Transverse colon (tissue), 4 donors: ENCODE results near the gene ZXDC. TPM values are rescaled to one million over a fixed set of nuclear protein-coding genes. Genes with fewer than 3 reads are reported as not detected.

Experiments used
- DNase-seq: peaks from one replicate; pipeline ENCODE4 v3.0.0-alpha.2; 2019
- H3K27ac ChIP-seq, 4 donors: fragments of 200-600 bp; sonication (generic); 2 replicates each; pipeline ENCODE4 v1.5.1; 2016 to 2018; ENCODE audit warnings: inconsistent platforms in 4 of 4
- H3K27me3 ChIP-seq: fragments of 200-600 bp; sonication (generic); 2 replicates; pipeline ENCODE4 v1.5.1; 2017; ENCODE audit warnings: inconsistent platforms
- H3K36me3 ChIP-seq, 4 donors: fragments of 200-600 bp; sonication (generic); 2 replicates each; pipeline ENCODE4 v1.5.1; 2017 to 2019; ENCODE audit warnings: inconsistent platforms in 4 of 4
- H3K4me1 ChIP-seq, 4 donors: fragments of 200-600 bp; sonication (generic); 2 replicates each; pipeline ENCODE4 v1.5.1; 2017 to 2020; ENCODE audit warnings: inconsistent platforms in 4 of 4
- H3K4me3 ChIP-seq, 4 donors: fragments of 200-600 bp; sonication (generic); 1 replicate in 1 of 4; 2 replicates in 3 of 4; pipeline versions ENCODE4 v1.5.1 to v1.6.1; 2017 to 2019; ENCODE audit warnings: inconsistent platforms in 4 of 4
- H3K9me3 ChIP-seq, 2 donors: fragments of 200-600 bp; sonication (generic); 2 replicates each; pipeline ENCODE4 v1.5.1; 2017 to 2019; ENCODE audit warnings: inconsistent platforms in 2 of 2
- CTCF ChIP-seq, 5 experiments: fragments of 200-600 bp in 3 of 5; fragments of 450-650 bp in 2 of 5; sonication (generic) in 3 of 5; IDR thresholded peaks; 1 replicate in 2 of 5; 2 replicates in 3 of 5; pipeline ENCODE4 v1.5.1; 2016 to 2017; ENCODE audit warnings: antibody characterized with exemption in 5 of 5, inconsistent platforms in 3 of 5, mild to moderate bottlenecking in 2 of 5, moderate library complexity in 1 of 5
- EP300 ChIP-seq: sonication (generic); formaldehyde crosslinking; IDR thresholded peaks from one replicate; pipeline ENCODE4 v1.6.1; 2017; ENCODE audit warnings: antibody characterized with exemption, low read depth
- POLR2A ChIP-seq: fragments of 450-650 bp; IDR thresholded peaks from one replicate; pipeline ENCODE4 v1.6.1; 2016; ENCODE audit warnings: antibody characterized with exemption, mild to moderate bottlenecking, moderate library complexity
- POLR2AphosphoS5 ChIP-seq, 3 donors: sonication (generic); formaldehyde crosslinking; IDR thresholded peaks; one replicate each; pipeline ENCODE4 v1.6.1; 2016; ENCODE audit warnings: antibody characterized with exemption in 3 of 3
- WGBS, 2 donors: methylation state at CpG; one replicate each; pipeline ENCODE4 v1.1.5; 2018; ENCODE audit warnings: low coverage in 1 of 2; 5-methylcytosine and 5-hydroxymethylcytosine counted together
- in situ Hi-C, 4 donors: fragments of 200-750 bp; cut with MboI; loops; one replicate each; pipeline versions ENCODE4 v1.15.0 to v1.15.1; 2017; ENCODE audit warnings: low sequenced_read_pairs in 3 of 4, low pct_ligation_motif_present in 1 of 4, low pct_unique_long_range_greater_than_20kb in 1 of 4
- intact Hi-C: fragments of 100-400 bp; cut with DNase I; formaldehyde crosslinking; loops from one replicate; pipeline ENCODE4 v1.15.1; 2023; ENCODE audit warnings: low total_unique reads
- total RNA-seq, 4 donors: library from RNA; depleted of rRNA; stranded (reverse); fragments of >200 nt; gene quantifications; one replicate each; pipeline ENCODE4 v1.1.0, GENCODE V29; 2016

The ZXDC gene
- total RNA-seq, 4 donors from 2014 or later, result 44.6 to 81.2 (median 46.4) TPM

GRCh38 chr3:126474498-126475412, 936 bp downstream of the ZXDC start:
- WGBS, 2 donors, result 4 to 7% methylated on average over 5 to 54 of the region's 72 CpGs
- no peak for TF ChIP-seq EP300
- peak; percentile 15 for TF ChIP-seq POLR2A
- TF ChIP-seq POLR2AphosphoS5 (IDR thresholded peaks at IDR 0.05), result peak in 1 of 3 donors; percentile 16
- peak in 2 of 5 experiments; percentile 34 to 45 for TF ChIP-seq CTCF (IDR thresholded peaks at IDR 0.05)
- in situ Hi-C loops, result no loop called here
- Histone ChIP-seq H3K4me3 (peak overlapping the region; percentile 58 to 75 (median 68)), H3K36me3 (peaks cover 0 to 17% (median 8%) of the 10 kb centered on the region in 4 donors), H3K27ac (peak overlapping the region; percentile 96), H3K27me3 (no peaks in the 10 kb centered on the region), H3K9me3 (no peaks in the 10 kb centered on the region), H3K4me1 (peaks cover 27 to 45% (median 36%) of the 10 kb centered on the region in 4 donors)
- intact Hi-C loops, result no loop called here
- DNase-seq, result peak; percentile 45

- H3K9me3 ChIP-seq, result no peaks in the 10 kb centered on the region
- H3K4me1 ChIP-seq, result peaks cover 27 to 45% (median 36%) of the 10 kb centered on the region in 4 donors
- in situ Hi-C loops, result no loop called here
- peak overlapping the region in 2 of 4 donors; percentile 40 to 96 for H3K27ac ChIP-seq
- intact Hi-C loops, result no loop called here
- H3K36me3 ChIP-seq, result peaks cover 0 to 28% (median 13%) of the 10 kb centered on the region in 4 donors
- no peaks in the 10 kb centered on the region for H3K27me3 ChIP-seq
- peak overlapping the region in 1 of 4 donors; percentile 69 for H3K4me3 ChIP-seq
- whole genome bisulfite sequencing, 2 donors, result 47 to 70% methylated on average over 2 to 14 of the region's 14 CpGs
- DNase-seq, result no peak
- TF ChIP-seq CTCF (IDR thresholded peaks at IDR 0.05), result no peak
- TF ChIP-seq EP300, result no peak
Observed at GRCh38 chr3:126473292-126474168, 2.2 kb downstream of the ZXDC start.

GRCh38 chr3:126472277-126473006, 3.2 kb downstream of the ZXDC start:
- no peaks in the 10 kb centered on the region for H3K9me3 ChIP-seq
- TF ChIP-seq CTCF (IDR thresholded peaks at IDR 0.05) (no peak), POLR2AphosphoS5 (IDR thresholded peaks at IDR 0.05) (peak; percentile 43 to 60 (median 49)), POLR2A (no peak), EP300 (no peak)
- WGBS, 2 donors, result 55 to 70% methylated on average over 2 to 8 of the region's 8 CpGs
- H3K4me3 ChIP-seq, result peak overlapping the region in 1 of 4 donors; percentile 3
- H3K4me1 ChIP-seq, result peaks cover 27 to 45% (median 36%) of the 10 kb centered on the region in 4 donors
- H3K27ac ChIP-seq, result peak overlapping the region; percentile 31 to 40 (median 33)
- in situ Hi-C loops (no loop called here), intact Hi-C loops (no loop called here)
- H3K27me3 ChIP-seq, result no peaks in the 10 kb centered on the region
- H3K36me3 ChIP-seq, result peaks cover 0 to 32% (median 13%) of the 10 kb centered on the region in 4 donors
- peak; percentile 40 for DNase-seq
